Endodermal cell (in vitro differentiated cells): ENCODE measurements around the gene LRCH1. TPM values are rescaled to one million over a fixed set of nuclear protein-coding genes. Genes with fewer than 3 reads are reported as not detected.
A peak's percentile ranks its signal among the peaks of the same experiment; 100 is the strongest.

Experiments used
- DNase-seq: peaks from one replicate; pipeline ENCODE4 v3.0.0-alpha.2; 2017
- H3K27ac ChIP-seq: 2 replicates; pipeline ENCODE4 v1.5.1; 2013; ENCODE audit warnings: mild to moderate bottlenecking, low read depth, low read length, moderate library complexity
- H3K27me3 ChIP-seq: 2 replicates; pipeline ENCODE4 v1.6.1; 2013; ENCODE audit warnings: mild to moderate bottlenecking, low read length, moderate library complexity; ENCODE audit not compliant: insufficient read depth, control insufficient read depth, poor library complexity, severe bottlenecking
- H3K36me3 ChIP-seq: 2 replicates; pipeline ENCODE4 v1.7.0; 2013; ENCODE audit warnings: mild to moderate bottlenecking, low read length, moderate library complexity; ENCODE audit not compliant: control insufficient read depth, insufficient read depth
- H3K4me1 ChIP-seq: one replicate; pipeline ENCODE4 v1.7.0; 2013; ENCODE audit warnings: low read length; ENCODE audit not compliant: control insufficient read depth, insufficient read depth
- H3K4me3 ChIP-seq: 2 replicates; pipeline ENCODE4 v1.5.1; 2013; ENCODE audit warnings: mild to moderate bottlenecking, low read length, moderate library complexity
- H3K9ac ChIP-seq: 2 replicates; pipeline ENCODE4 v1.6.1; 2013; ENCODE audit warnings: mild to moderate bottlenecking, low read length, moderate library complexity; ENCODE audit not compliant: poor library complexity, severe bottlenecking; ENCODE audit errors: extremely low read depth
- H3K9me3 ChIP-seq: 2 replicates; pipeline ENCODE4 v1.6.1; 2013; ENCODE audit warnings: mild to moderate bottlenecking, low read length, moderate library complexity; ENCODE audit not compliant: control insufficient read depth
- H3K27ac Mint-ChIP-seq: 2 replicates; pipeline ENCODE4 v1.8.0; 2020; ENCODE audit warnings: mixed read lengths
- H3K27me3 Mint-ChIP-seq: 2 replicates; pipeline ENCODE4 v1.8.0; 2021; ENCODE audit warnings: mild to moderate bottlenecking, mixed read lengths; ENCODE audit not compliant: insufficient read depth
- H3K36me3 Mint-ChIP-seq: 2 replicates; pipeline ENCODE4 v1.8.0; 2020; ENCODE audit warnings: low read depth, mixed read lengths
- H3K4me1 Mint-ChIP-seq: 2 replicates; pipeline ENCODE4 v1.8.0; 2020; ENCODE audit warnings: mixed read lengths
- H3K4me3 Mint-ChIP-seq: 2 replicates; pipeline ENCODE4 v1.8.0; 2020; ENCODE audit warnings: mild to moderate bottlenecking, moderate library complexity, mixed read lengths
- H3K9me3 Mint-ChIP-seq: 2 replicates; pipeline ENCODE4 v1.8.0; 2020; ENCODE audit warnings: mild to moderate bottlenecking, mixed read lengths
- CTCF ChIP-seq: fragments of 200-600 bp; sonication (generic); conservative IDR thresholded peaks from 2 replicates; pipeline ENCODE4 v1.5.0; 2021; ENCODE audit warnings: antibody characterized with exemption, mild to moderate bottlenecking
- WGBS, 2 experiments: methylation state at CpG; one replicate each; pipeline versions ENCODE4 v1.1.5 to v1.1.7; 2013; ENCODE audit warnings: missing lambda C conversion rate in 2 of 2, mixed read lengths in 1 of 2; ENCODE audit not compliant: insufficient coverage in 1 of 2, insufficient read length in 1 of 2; 5-methylcytosine and 5-hydroxymethylcytosine counted together
- total RNA-seq, 2 donors: library from RNA; stranded (reverse); fragmentation: NEBNext Ultra II Directional in 1 of 2; extraction: Animal tissue kit (Norgen Biotek cat#: 25700) in 1 of 2; gene quantifications; 2 replicates in 1 of 2; 3 replicates in 1 of 2; pipeline ENCODE4 v1.2.1, GENCODE V29; 2021

LRCH1 gene
- total RNA-seq, 2 donors from 2014 or later, result 8.1 to 11.8 TPM

- H3K4me3 Mint-ChIP-seq, result no peak overlapping the region
- peaks cover 7% of the 10 kb centered on the region for H3K9me3 Mint-ChIP-seq
- no peak for DNase-seq
- Histone ChIP-seq H3K27ac (no peak overlapping the region), H3K27me3 (peaks cover 56% of the 10 kb centered on the region), H3K4me1 (peaks cover 3% of the 10 kb centered on the region), H3K4me3 (peak overlapping the region; percentile 26), H3K9ac (no peak overlapping the region), H3K36me3 (no peaks in the 10 kb centered on the region), H3K9me3 (peaks cover 14% of the 10 kb centered on the region)
- H3K27me3 Mint-ChIP-seq, result peaks cover 25% of the 10 kb centered on the region
- TF ChIP-seq CTCF, result no peak
- H3K36me3 Mint-ChIP-seq, result no peaks in the 10 kb centered on the region
- 95 to 96% methylated on average over 3 to 4 of the region's 4 CpGs for WGBS, 2 experiments
- H3K27ac Mint-ChIP-seq, result no peak overlapping the region
- H3K4me1 Mint-ChIP-seq, result peaks cover 11% of the 10 kb centered on the region
Observed at GRCh38 chr13:46521921-46522747, 30.8 kb upstream of the LRCH1 start.

GRCh38 chr13:46522748-46523030 lies 30.3 kb upstream of the LRCH1 start:
- Mint-ChIP-seq H3K4me1 (peaks cover 11% of the 10 kb centered on the region), H3K27ac (no peak overlapping the region), H3K4me3 (no peak overlapping the region), H3K27me3 (peaks cover 25% of the 10 kb centered on the region), H3K36me3 (no peaks in the 10 kb centered on the region), H3K9me3 (peaks cover 7% of the 10 kb centered on the region)
- Histone ChIP-seq H3K36me3 (no peaks in the 10 kb centered on the region), H3K9me3 (peaks cover 14% of the 10 kb centered on the region), H3K4me1 (peaks cover 3% of the 10 kb centered on the region), H3K27ac (no peak overlapping the region), H3K4me3 (no peak overlapping the region), H3K27me3 (peaks cover 55% of the 10 kb centered on the region), H3K9ac (no peak overlapping the region)
- TF ChIP-seq CTCF, result no peak
- no peak for DNase-seq

- no peak for DNase-seq
- no peak overlapping the region for H3K27ac Mint-ChIP-seq
- TF ChIP-seq CTCF, result no peak
- peaks cover 11% of the 10 kb centered on the region for H3K4me1 Mint-ChIP-seq
- peaks cover 7% of the 10 kb centered on the region for H3K9me3 Mint-ChIP-seq
- Histone ChIP-seq H3K9ac (no peak overlapping the region), H3K27me3 (peaks cover 44% of the 10 kb centered on the region), H3K4me1 (peaks cover 3% of the 10 kb centered on the region), H3K27ac (no peak overlapping the region), H3K4me3 (no peak overlapping the region), H3K36me3 (no peaks in the 10 kb centered on the region), H3K9me3 (peaks cover 14% of the 10 kb centered on the region)
- 89% methylated on average over 2 of the region's 2 CpGs; no CpG with 5 or more reads in 1 of the 2 experiments for WGBS, 2 experiments
- no peak overlapping the region for H3K4me3 Mint-ChIP-seq
- H3K27me3 Mint-ChIP-seq, result peaks cover 20% of the 10 kb centered on the region
- H3K36me3 Mint-ChIP-seq, result no peaks in the 10 kb centered on the region
Observed at GRCh38 chr13:46523972-46524752, 28.8 kb upstream of the LRCH1 start.
